Bone marrow (tissue), 2 donors: ENCODE results near the gene MYOD1.

Source experiments
- DNase-seq, 2 donors: peaks; one replicate each; lab custom pipeline; 2025; lab: John Stamatoyannopoulos, UW

MYOD1 gene

GRCh38 chr11:17719028-17719937, at the start of gene MYOD1:
TSS of gene MYOD1 (plus strand) at chr11:17719571. CDS start at chr11:17719783, 212 bp downstream.
- no peak for DNase-seq

GRCh38 chr11:17672469-17672868, 46.9 kb upstream of the MYOD1 start:
- no peak for DNase-seq

- DNase-seq, result no peak
These were observed 45.4 kb upstream of the MYOD1 start for GRCh38 chr11:17673951-17674350.

GRCh38 chr11:17682848-17683247, 36.5 kb upstream of the MYOD1 start:
- no peak for DNase-seq

- no peak for DNase-seq
These were observed 35.8 kb upstream of the MYOD1 start for GRCh38 chr11:17683377-17684161.

- no peak for DNase-seq
These were observed 34.8 kb upstream of the MYOD1 start for GRCh38 chr11:17684550-17684949.

- no peak for DNase-seq
These were observed 33.0 kb upstream of the MYOD1 start for GRCh38 chr11:17686231-17686980.

GRCh38 chr11:17687946-17688670, 31.3 kb upstream of the MYOD1 start:
- DNase-seq, result no peak

- DNase-seq, result no peak
These were observed 27.8 kb upstream of the MYOD1 start for GRCh38 chr11:17691550-17691949.

- DNase-seq, result no peak
These were observed 27.4 kb upstream of the MYOD1 start for GRCh38 chr11:17691976-17692375.

GRCh38 chr11:17692931-17693330, 26.4 kb upstream of the MYOD1 start:
- no peak for DNase-seq

GRCh38 chr11:17693531-17693930, 25.8 kb upstream of the MYOD1 start:
- DNase-seq, result no peak

- no peak for DNase-seq
These were observed 24.8 kb upstream of the MYOD1 start for GRCh38 chr11:17694494-17695110.

- DNase-seq, result no peak
These were observed 23.6 kb upstream of the MYOD1 start for GRCh38 chr11:17695454-17696441.

GRCh38 chr11:17696741-17697140, 22.6 kb upstream of the MYOD1 start:
- no peak for DNase-seq

- no peak for DNase-seq
These were observed 22.0 kb upstream of the MYOD1 start for GRCh38 chr11:17697175-17697949.

GRCh38 chr11:17699147-17700114, 19.9 kb upstream of the MYOD1 start:
- no peak for DNase-seq

- DNase-seq, result no peak
These were observed 18.4 kb upstream of the MYOD1 start for GRCh38 chr11:17700991-17701390.
